Activated CD4-positive, alpha-beta T cell treated with anti-CD3 and anti-CD28 coated beads for 48 hours (primary cell): Measurements from ENCODE around the gene HJURP.

Experiments
- DNase-seq: peaks from one replicate; pipeline ENCODE4 v3.0.0-alpha.2; 2020

The HJURP gene

GRCh38 chr2:233811732-233812131 is 42.6 kb downstream of the HJURP start:
- DNase-seq = no peak

GRCh38 chr2:233811087-233811486 is 43.2 kb downstream of the HJURP start:
- DNase-seq = no peak

- DNase-seq = no peak
These were observed 44.0 kb downstream of the HJURP start for GRCh38 chr2:233810385-233810784.

GRCh38 chr2:233807966-233808935 is 46.1 kb downstream of the HJURP start:
- no peak for DNase-seq

GRCh38 chr2:233807215-233807865 is 47.0 kb downstream of the HJURP start:
- no peak for DNase-seq

- no peak for DNase-seq
These were observed 50.3 kb downstream of the HJURP start for GRCh38 chr2:233803994-233804393.

GRCh38 chr2:233803292-233803911 is 50.9 kb downstream of the HJURP start:
- no peak for DNase-seq

- no peak for DNase-seq
These were observed 52.1 kb downstream of the HJURP start for GRCh38 chr2:233802132-233802815.

- DNase-seq = peak; percentile 25
These were observed 52.8 kb downstream of the HJURP start for GRCh38 chr2:233801357-233802131.

- DNase-seq = no peak
These were observed 54.1 kb downstream of the HJURP start for GRCh38 chr2:233800208-233800607.

- no peak for DNase-seq
These were observed 54.6 kb downstream of the HJURP start for GRCh38 chr2:233799716-233800115.

GRCh38 chr2:233799087-233799665 is 55.2 kb downstream of the HJURP start:
- DNase-seq = no peak

GRCh38 chr2:233798335-233799086 is 55.8 kb downstream of the HJURP start:
- DNase-seq = no peak

- no peak for DNase-seq
These were observed 58.1 kb downstream of the HJURP start for GRCh38 chr2:233796254-233796653.

- DNase-seq = no peak
These were observed 58.6 kb downstream of the HJURP start for GRCh38 chr2:233795735-233796171.

GRCh38 chr2:233794128-233794658 is 60.1 kb downstream of the HJURP start:
- no peak for DNase-seq

- DNase-seq = no peak
These were observed 60.7 kb downstream of the HJURP start for GRCh38 chr2:233793465-233794127.

GRCh38 chr2:233792720-233793119 is 61.6 kb downstream of the HJURP start:
- no peak for DNase-seq

GRCh38 chr2:233791883-233792329 is 62.4 kb downstream of the HJURP start:
- DNase-seq = no peak
